ENCODE results near the gene LIFR. TPM values are rescaled to one million over a fixed set of nuclear protein-coding genes. Genes with fewer than 3 reads are reported as not detected.

Gene LIFR
- total RNA-seq, 1 donor from 2014 or later, result 2.2 TPM

DNA sequence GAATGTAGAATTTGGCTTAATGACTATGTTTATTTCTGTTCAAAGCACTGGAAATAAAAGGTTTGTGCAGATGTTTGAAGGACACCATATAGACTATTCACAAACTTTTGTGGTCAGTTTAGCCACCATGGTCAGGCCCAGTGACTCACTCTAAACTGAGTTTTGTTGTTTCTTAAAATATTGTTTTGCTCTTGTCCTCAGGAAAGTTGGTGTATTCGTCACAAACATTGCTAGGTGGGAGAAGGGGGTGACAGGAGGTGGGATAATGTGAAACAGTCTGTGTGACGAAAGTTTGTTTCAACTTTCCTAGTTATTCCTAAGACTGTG lies 35.0 kb upstream of the LIFR start:
- H2AFZ ChIP-seq (replicated peaks), result no peak overlapping the region
- H3K36me3 ChIP-seq, result no peaks in the 10 kb centered on the region
- H3K9ac ChIP-seq, result no peak overlapping the region
- H3K4me2 ChIP-seq, result no peak overlapping the region
- H3K36me3 Mint-ChIP-seq, result no peaks in the 10 kb centered on the region
- peaks cover 2% of the 10 kb centered on the region for H3K27me3 Mint-ChIP-seq (ENCODE audit: insufficient read depth, low read depth)
- H4K20me1 ChIP-seq (ENCODE audit: low read depth), result no peaks in the 10 kb centered on the region
- H3K4me1 Mint-ChIP-seq, result peaks cover 11% of the 10 kb centered on the region
- no peaks in the 10 kb centered on the region for H3F3A ChIP-seq (ENCODE audit: low read depth)
- no peaks in the 10 kb centered on the region for H3K79me2 ChIP-seq (ENCODE audit: low read depth)
- TF ChIP-seq EZH2 (IDR thresholded peaks at IDR 0.05) (no peak), EZH2phosphoT487 (IDR thresholded peaks at IDR 0.05) (no peak)
- TF ChIP-seq, protein P1, sequence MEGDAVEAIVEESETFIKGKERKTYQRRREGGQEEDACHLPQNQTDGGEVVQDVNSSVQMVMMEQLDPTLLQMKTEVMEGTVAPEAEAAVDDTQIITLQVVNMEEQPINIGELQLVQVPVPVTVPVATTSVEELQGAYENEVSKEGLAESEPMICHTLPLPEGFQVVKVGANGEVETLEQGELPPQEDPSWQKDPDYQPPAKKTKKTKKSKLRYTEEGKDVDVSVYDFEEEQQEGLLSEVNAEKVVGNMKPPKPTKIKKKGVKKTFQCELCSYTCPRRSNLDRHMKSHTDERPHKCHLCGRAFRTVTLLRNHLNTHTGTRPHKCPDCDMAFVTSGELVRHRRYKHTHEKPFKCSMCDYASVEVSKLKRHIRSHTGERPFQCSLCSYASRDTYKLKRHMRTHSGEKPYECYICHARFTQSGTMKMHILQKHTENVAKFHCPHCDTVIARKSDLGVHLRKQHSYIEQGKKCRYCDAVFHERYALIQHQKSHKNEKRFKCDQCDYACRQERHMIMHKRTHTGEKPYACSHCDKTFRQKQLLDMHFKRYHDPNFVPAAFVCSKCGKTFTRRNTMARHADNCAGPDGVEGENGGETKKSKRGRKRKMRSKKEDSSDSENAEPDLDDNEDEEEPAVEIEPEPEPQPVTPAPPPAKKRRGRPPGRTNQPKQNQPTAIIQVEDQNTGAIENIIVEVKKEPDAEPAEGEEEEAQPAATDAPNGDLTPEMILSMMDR (IDR thresholded peaks at IDR 0.05), result no peak
- H3K4me3 Mint-ChIP-seq, result no peak overlapping the region
- peaks cover 5% of the 10 kb centered on the region for H3K9me3 Mint-ChIP-seq
- H3K4me1 ChIP-seq, result no peaks in the 10 kb centered on the region
- no peaks in the 10 kb centered on the region for H3K9me3 ChIP-seq (ENCODE audit: low read depth)
- H3K27me3 ChIP-seq, result peaks cover 35% of the 10 kb centered on the region
- no peak overlapping the region for H3K4me3 ChIP-seq
- no peak overlapping the region for H3K27ac ChIP-seq
- no peak overlapping the region for H3K27ac Mint-ChIP-seq
- DNase-seq (ENCODE audit: low spot score), result no peak

DNA sequence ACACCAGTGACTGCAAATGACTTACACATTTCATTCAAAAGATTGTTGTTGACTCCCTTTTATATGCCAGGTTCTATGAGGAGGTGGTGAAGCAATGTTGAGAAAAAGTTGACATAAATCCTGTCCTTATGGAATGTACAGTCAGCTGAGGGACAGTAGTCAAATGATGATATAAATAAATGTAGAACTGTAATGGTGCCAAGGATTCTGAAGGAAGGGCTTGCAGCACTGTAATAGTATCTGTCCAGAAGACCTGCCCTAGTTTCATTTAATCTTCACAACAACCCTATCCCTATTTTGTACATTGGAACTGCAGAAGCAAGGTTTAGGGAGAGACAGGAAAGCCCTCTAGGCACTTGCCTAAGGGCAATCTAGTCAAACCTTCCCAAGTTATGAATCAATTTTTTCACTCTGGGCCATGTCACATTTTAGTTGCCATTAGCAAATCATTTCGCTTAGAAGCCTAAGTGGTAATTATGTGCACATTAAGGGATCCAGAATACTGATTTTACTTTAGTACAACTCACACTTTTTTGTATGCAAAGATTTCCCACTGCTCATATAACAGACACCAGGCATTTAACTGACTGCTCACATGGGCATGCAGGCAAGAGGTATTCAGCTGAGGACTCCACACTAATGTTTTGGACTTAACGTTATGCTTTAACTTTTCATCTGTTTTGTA lies 34.5 kb upstream of the LIFR start:
- Histone ChIP-seq H3K79me2 (ENCODE audit: low read depth) (no peaks in the 10 kb centered on the region), H2AFZ (replicated peaks) (no peak overlapping the region), H4K20me1 (ENCODE audit: low read depth) (no peaks in the 10 kb centered on the region), H3K9ac (no peak overlapping the region), H3K4me1 (no peaks in the 10 kb centered on the region), H3K4me2 (no peak overlapping the region), H3K4me3 (no peak overlapping the region), H3K9me3 (ENCODE audit: low read depth) (no peaks in the 10 kb centered on the region), H3K27me3 (peaks cover 30% of the 10 kb centered on the region), H3K36me3 (no peaks in the 10 kb centered on the region), H3K27ac (no peak overlapping the region), H3F3A (ENCODE audit: low read depth) (no peaks in the 10 kb centered on the region)
- TF ChIP-seq, protein P1 (IDR thresholded peaks at IDR 0.05), result no peak
- no peak for TF ChIP-seq EZH2phosphoT487 (IDR thresholded peaks at IDR 0.05)
- no peaks in the 10 kb centered on the region for H3K36me3 Mint-ChIP-seq
- no peak overlapping the region for H3K27ac Mint-ChIP-seq
- peaks cover 11% of the 10 kb centered on the region for H3K4me1 Mint-ChIP-seq
- no peak for DNase-seq (ENCODE audit: low spot score)
- peaks cover 2% of the 10 kb centered on the region for H3K27me3 Mint-ChIP-seq (ENCODE audit: insufficient read depth, low read depth)
- no peak overlapping the region for H3K4me3 Mint-ChIP-seq
- peaks cover 5% of the 10 kb centered on the region for H3K9me3 Mint-ChIP-seq

DNA sequence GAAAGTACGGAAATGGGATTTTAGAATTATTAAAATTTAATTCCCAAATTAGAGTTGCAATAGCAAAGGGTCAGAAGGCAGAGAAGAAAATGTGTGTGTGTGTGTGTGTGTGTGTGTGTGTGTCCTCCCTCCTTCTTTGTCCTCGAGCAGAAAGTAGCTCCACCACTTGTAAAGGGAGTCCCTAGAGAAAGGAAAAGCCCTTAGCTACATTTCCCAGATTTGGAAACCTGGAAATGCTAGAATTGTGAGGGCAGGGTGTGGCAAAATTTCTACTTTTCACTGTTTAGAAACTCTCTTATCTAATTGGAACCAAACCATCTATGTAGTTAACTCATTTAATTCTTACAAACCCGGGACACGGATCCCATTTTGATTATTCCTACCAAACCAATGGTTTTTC lies 33.2 kb upstream of the LIFR start:
- H3K4me3 Mint-ChIP-seq, result no peak overlapping the region
- Histone ChIP-seq H3K79me2 (ENCODE audit: low read depth) (no peaks in the 10 kb centered on the region), H3K9ac (no peak overlapping the region), H3K27ac (no peak overlapping the region), H2AFZ (replicated peaks) (no peak overlapping the region), H3K4me2 (no peak overlapping the region), H4K20me1 (ENCODE audit: low read depth) (no peaks in the 10 kb centered on the region), H3F3A (ENCODE audit: low read depth) (no peaks in the 10 kb centered on the region), H3K4me1 (no peaks in the 10 kb centered on the region), H3K9me3 (ENCODE audit: low read depth) (no peaks in the 10 kb centered on the region), H3K4me3 (no peak overlapping the region), H3K27me3 (peaks cover 18% of the 10 kb centered on the region), H3K36me3 (no peaks in the 10 kb centered on the region)
- no peak for DNase-seq (ENCODE audit: low spot score)
- no peaks in the 10 kb centered on the region for H3K9me3 Mint-ChIP-seq
- H3K27ac Mint-ChIP-seq, result no peak overlapping the region
- H3K27me3 Mint-ChIP-seq (ENCODE audit: insufficient read depth, low read depth), result peaks cover 2% of the 10 kb centered on the region
- H3K4me1 Mint-ChIP-seq, result peaks cover 4% of the 10 kb centered on the region
- no peaks in the 10 kb centered on the region for H3K36me3 Mint-ChIP-seq
- TF ChIP-seq EZH2 (IDR thresholded peaks at IDR 0.05), result no peak

DNA sequence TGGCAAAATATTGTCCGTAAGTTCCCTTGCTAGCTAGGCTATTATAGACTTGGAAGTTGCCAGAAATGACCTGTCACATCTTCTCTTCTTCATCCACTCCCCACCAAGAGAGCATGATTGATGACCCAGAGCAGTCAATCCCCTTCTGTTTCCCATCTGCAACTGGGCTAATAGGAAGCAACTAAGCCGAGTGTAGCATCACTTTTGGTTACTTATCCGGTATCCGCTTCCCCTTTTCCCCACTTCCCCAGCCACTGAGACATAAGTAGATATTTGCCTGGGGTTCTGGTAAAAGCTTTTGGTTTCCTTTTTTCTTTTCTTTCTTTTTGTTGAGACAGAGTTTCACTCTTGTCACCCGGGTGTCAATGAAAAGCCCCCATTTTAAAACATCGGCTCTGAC lies 29.4 kb upstream of the LIFR start:
- no peak overlapping the region for H3K27ac ChIP-seq
- no peak overlapping the region for H2AFZ ChIP-seq (replicated peaks)
- H3K4me3 ChIP-seq, result no peak overlapping the region
- H3K27me3 Mint-ChIP-seq (ENCODE audit: insufficient read depth, low read depth), result peaks cover 2% of the 10 kb centered on the region
- H3K36me3 Mint-ChIP-seq, result no peaks in the 10 kb centered on the region
- H3K4me1 ChIP-seq, result no peaks in the 10 kb centered on the region
- no peak overlapping the region for H3K27ac Mint-ChIP-seq
- no peaks in the 10 kb centered on the region for H3K9me3 ChIP-seq (ENCODE audit: low read depth)
- no peak overlapping the region for H3K4me2 ChIP-seq
- H3K36me3 ChIP-seq, result no peaks in the 10 kb centered on the region
- no peaks in the 10 kb centered on the region for H3F3A ChIP-seq (ENCODE audit: low read depth)
- DNase-seq (ENCODE audit: low spot score), result no peak
- H3K9me3 Mint-ChIP-seq, result no peaks in the 10 kb centered on the region
- H3K79me2 ChIP-seq (ENCODE audit: low read depth), result no peaks in the 10 kb centered on the region
- no peak for TF ChIP-seq EZH2 (IDR thresholded peaks at IDR 0.05)
- TF ChIP-seq, protein P1 (IDR thresholded peaks at IDR 0.05), result no peak
- no peak for TF ChIP-seq EZH2phosphoT487 (IDR thresholded peaks at IDR 0.05)
- H3K9ac ChIP-seq, result no peak overlapping the region
- H3K4me3 Mint-ChIP-seq, result no peak overlapping the region
- H4K20me1 ChIP-seq (ENCODE audit: low read depth), result no peaks in the 10 kb centered on the region
- no peaks in the 10 kb centered on the region for H3K4me1 Mint-ChIP-seq
- peaks cover 2% of the 10 kb centered on the region for H3K27me3 ChIP-seq
